ENCODE measurements around the gene PTCD2.

DNA sequence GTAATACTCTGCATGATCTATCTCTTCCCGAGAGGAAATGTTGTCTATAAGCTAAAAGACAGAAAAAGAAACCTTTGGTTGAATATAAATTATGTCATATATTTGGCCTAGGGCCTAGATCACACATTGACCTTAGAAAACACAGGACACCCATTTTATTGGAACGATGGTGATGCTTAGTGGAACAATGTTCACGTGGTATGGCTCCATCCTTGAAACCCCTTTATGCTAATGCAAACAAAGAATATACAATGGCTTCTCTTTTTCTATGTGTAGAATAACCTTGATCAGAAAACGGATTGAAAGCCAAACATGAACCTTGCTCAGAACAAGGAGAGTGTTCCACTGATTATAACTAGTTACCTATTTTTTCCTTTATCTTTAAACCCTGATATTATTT is 24.6 kb upstream of the PTCD2 start:
- TF ChIP-seq, protein P1, sequence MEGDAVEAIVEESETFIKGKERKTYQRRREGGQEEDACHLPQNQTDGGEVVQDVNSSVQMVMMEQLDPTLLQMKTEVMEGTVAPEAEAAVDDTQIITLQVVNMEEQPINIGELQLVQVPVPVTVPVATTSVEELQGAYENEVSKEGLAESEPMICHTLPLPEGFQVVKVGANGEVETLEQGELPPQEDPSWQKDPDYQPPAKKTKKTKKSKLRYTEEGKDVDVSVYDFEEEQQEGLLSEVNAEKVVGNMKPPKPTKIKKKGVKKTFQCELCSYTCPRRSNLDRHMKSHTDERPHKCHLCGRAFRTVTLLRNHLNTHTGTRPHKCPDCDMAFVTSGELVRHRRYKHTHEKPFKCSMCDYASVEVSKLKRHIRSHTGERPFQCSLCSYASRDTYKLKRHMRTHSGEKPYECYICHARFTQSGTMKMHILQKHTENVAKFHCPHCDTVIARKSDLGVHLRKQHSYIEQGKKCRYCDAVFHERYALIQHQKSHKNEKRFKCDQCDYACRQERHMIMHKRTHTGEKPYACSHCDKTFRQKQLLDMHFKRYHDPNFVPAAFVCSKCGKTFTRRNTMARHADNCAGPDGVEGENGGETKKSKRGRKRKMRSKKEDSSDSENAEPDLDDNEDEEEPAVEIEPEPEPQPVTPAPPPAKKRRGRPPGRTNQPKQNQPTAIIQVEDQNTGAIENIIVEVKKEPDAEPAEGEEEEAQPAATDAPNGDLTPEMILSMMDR (conservative IDR thresholded peaks at IDR 0.05; ENCODE audit: low read length), result no peak
- no peak for TF ChIP-seq EZH2phosphoT487 (IDR thresholded peaks at IDR 0.05; ENCODE audit: borderline replicate concordance, low read depth, low read length)
